Fibroblast of gingiva (primary cell): Measurements from ENCODE around the gene TUBD1.

ENCODE experiments used
- DNase-seq: peaks from one replicate; pipeline ENCODE4 v3.0.0-alpha.2; 2011; ENCODE audit warnings: low read depth

The TUBD1 gene

GRCh38 chr17:59825533-59826322, 67.0 kb downstream of the TUBD1 start:
- DNase-seq = peak; percentile 97

GRCh38 chr17:59815965-59816364, 76.8 kb downstream of the TUBD1 start:
- peak; percentile 86 for DNase-seq

GRCh38 chr17:59814685-59815084, 78.1 kb downstream of the TUBD1 start:
- peak; percentile 81 for DNase-seq

- no peak for DNase-seq
Measured at GRCh38 chr17:59814276-59814675, 78.5 kb downstream of the TUBD1 start.

GRCh38 chr17:59812139-59812538, 80.6 kb downstream of the TUBD1 start:
- DNase-seq = no peak

GRCh38 chr17:59811209-59811608, 81.5 kb downstream of the TUBD1 start:
- DNase-seq = no peak

- DNase-seq = no peak
Measured at GRCh38 chr17:59810894-59811153, 81.9 kb downstream of the TUBD1 start.
